Measurements from ENCODE around the gene VWF.

Gene VWF

GRCh38 chr12:5984873-5985272, 139.6 kb downstream of the VWF start:
- no peak for DNase-seq
- Histone ChIP-seq H3K9me3 (ENCODE audit: control insufficient read depth, low read length) (no peaks in the 10 kb centered on the region), H3K27me3 (ENCODE audit: control insufficient read depth in 1 of 2, insufficient read depth in 1 of 2, low read length in 2 of 2) (peaks cover 3 to 16% of the 10 kb centered on the region in 2 experiments), H3K9ac (ENCODE audit: low read length) (no peak overlapping the region), H3K14ac (ENCODE audit: low read length in 2 of 2) (no peak overlapping the region), H4K8ac (ENCODE audit: low read length) (no peak overlapping the region), H2BK120ac (ENCODE audit: low read depth, low read length) (no peak overlapping the region), H3K18ac (ENCODE audit: low read depth in 1 of 2, low read length in 2 of 2) (no peak overlapping the region), H3K4ac (ENCODE audit: low read depth in 1 of 2, low read length in 2 of 2) (no peak overlapping the region), H3K27ac (ENCODE audit: low read length, poor library complexity, severe bottlenecking) (no peak overlapping the region), H3K4me3 (ENCODE audit: insufficient read depth in 1 of 2, low read depth in 1 of 2, low read length in 2 of 2) (no peak overlapping the region), H2BK15ac (ENCODE audit: low read depth, poor library complexity, severe bottlenecking) (no peak overlapping the region), H3K4me1 (ENCODE audit: control insufficient read depth, insufficient read depth, low read depth, low read length) (peaks cover 4% of the 10 kb centered on the region), H2BK5ac (ENCODE audit: low read depth, low read length, poor library complexity, severe bottlenecking) (no peak overlapping the region), H2AFZ (ENCODE audit: low read depth, low read length) (no peak overlapping the region), H2AK5ac (ENCODE audit: low read length, severe bottlenecking) (no peak overlapping the region), H3K36me3 (ENCODE audit: control insufficient read depth in 1 of 2, insufficient read depth in 2 of 2, low read depth in 1 of 2, low read length in 2 of 2) (no peaks in the 10 kb centered on the region), H3K23ac (ENCODE audit: low read length in 2 of 2) (no peak overlapping the region), H3K79me1 (replicated peaks; ENCODE audit: low read length, poor library complexity, severe bottlenecking) (no peaks in the 10 kb centered on the region), H4K91ac (ENCODE audit: low read length) (no peak overlapping the region), H2BK12ac (ENCODE audit: low read length in 2 of 2) (no peak overlapping the region), H3K4me2 (ENCODE audit: low read length, poor library complexity, severe bottlenecking) (no peak overlapping the region)
- WGBS: 78% methylated on average over 9 of the region's 9 CpGs

GRCh38 chr12:5982106-5982505, 142.4 kb downstream of the VWF start:
- H3K4me1 ChIP-seq (ENCODE audit: control insufficient read depth, insufficient read depth, low read depth, low read length): peaks cover 1% of the 10 kb centered on the region
- H3K9me3 ChIP-seq (ENCODE audit: control insufficient read depth, low read length): no peaks in the 10 kb centered on the region
- no peak overlapping the region for H2AFZ ChIP-seq (ENCODE audit: low read depth, low read length)
- H3K23ac ChIP-seq (ENCODE audit: low read length in 2 of 2): no peak overlapping the region
- H3K4ac ChIP-seq (ENCODE audit: low read depth in 1 of 2, low read length in 2 of 2): no peak overlapping the region
- no peak overlapping the region for H3K4me3 ChIP-seq (ENCODE audit: insufficient read depth in 1 of 2, low read depth in 1 of 2, low read length in 2 of 2)
- H2AK5ac ChIP-seq (ENCODE audit: low read length, severe bottlenecking): no peak overlapping the region
- H2BK120ac ChIP-seq (ENCODE audit: low read depth, low read length): no peak overlapping the region
- no peak overlapping the region for H3K9ac ChIP-seq (ENCODE audit: low read length)
- no peak overlapping the region for H3K14ac ChIP-seq (ENCODE audit: low read length in 2 of 2)
- no peak overlapping the region for H2BK15ac ChIP-seq (ENCODE audit: low read depth, poor library complexity, severe bottlenecking)
- H3K79me1 ChIP-seq (replicated peaks; ENCODE audit: low read length, poor library complexity, severe bottlenecking): no peaks in the 10 kb centered on the region
- no peak overlapping the region for H4K8ac ChIP-seq (ENCODE audit: low read length)
- H3K4me2 ChIP-seq (ENCODE audit: low read length, poor library complexity, severe bottlenecking): no peak overlapping the region
- DNase-seq: no peak
- peaks cover 3 to 16% of the 10 kb centered on the region in 2 experiments for H3K27me3 ChIP-seq (ENCODE audit: control insufficient read depth in 1 of 2, insufficient read depth in 1 of 2, low read length in 2 of 2)
- no peaks in the 10 kb centered on the region for H3K36me3 ChIP-seq (ENCODE audit: control insufficient read depth in 1 of 2, insufficient read depth in 2 of 2, low read depth in 1 of 2, low read length in 2 of 2)
- no peak overlapping the region for H3K18ac ChIP-seq (ENCODE audit: low read depth in 1 of 2, low read length in 2 of 2)
- whole genome bisulfite sequencing: 65% methylated on average over 4 of the region's 4 CpGs
- no peak overlapping the region for H3K27ac ChIP-seq (ENCODE audit: low read length, poor library complexity, severe bottlenecking)
- no peak overlapping the region for H2BK5ac ChIP-seq (ENCODE audit: low read depth, low read length, poor library complexity, severe bottlenecking)
- H4K91ac ChIP-seq (ENCODE audit: low read length): no peak overlapping the region
- no peak overlapping the region for H2BK12ac ChIP-seq (ENCODE audit: low read length in 2 of 2)

- H3K23ac ChIP-seq (ENCODE audit: low read length in 2 of 2): no peak overlapping the region
- H2AFZ ChIP-seq (ENCODE audit: low read depth, low read length): no peak overlapping the region
- H3K27ac ChIP-seq (ENCODE audit: low read length, poor library complexity, severe bottlenecking): no peak overlapping the region
- no peak overlapping the region for H2BK5ac ChIP-seq (ENCODE audit: low read depth, low read length, poor library complexity, severe bottlenecking)
- 90% methylated on average over 2 of the region's 6 CpGs for WGBS
- no peak overlapping the region for H3K4me3 ChIP-seq (ENCODE audit: insufficient read depth in 1 of 2, low read depth in 1 of 2, low read length in 2 of 2)
- peaks cover 30 to 31% of the 10 kb centered on the region in 2 experiments for H3K27me3 ChIP-seq (ENCODE audit: control insufficient read depth in 1 of 2, insufficient read depth in 1 of 2, low read length in 2 of 2)
- DNase-seq: no peak
- no peak overlapping the region for H3K9ac ChIP-seq (ENCODE audit: low read length)
- H3K4me2 ChIP-seq (ENCODE audit: low read length, poor library complexity, severe bottlenecking): no peak overlapping the region
- no peaks in the 10 kb centered on the region for H3K4me1 ChIP-seq (ENCODE audit: control insufficient read depth, insufficient read depth, low read depth, low read length)
- H2BK12ac ChIP-seq (ENCODE audit: low read length in 2 of 2): no peak overlapping the region
- H3K14ac ChIP-seq (ENCODE audit: low read length in 2 of 2): no peak overlapping the region
- H3K36me3 ChIP-seq (ENCODE audit: control insufficient read depth in 1 of 2, insufficient read depth in 2 of 2, low read depth in 1 of 2, low read length in 2 of 2): no peaks in the 10 kb centered on the region
- no peak overlapping the region for H2BK15ac ChIP-seq (ENCODE audit: low read depth, poor library complexity, severe bottlenecking)
- H3K4ac ChIP-seq (ENCODE audit: low read depth in 1 of 2, low read length in 2 of 2): no peak overlapping the region
- H3K9me3 ChIP-seq (ENCODE audit: control insufficient read depth, low read length): no peaks in the 10 kb centered on the region
- H2BK120ac ChIP-seq (ENCODE audit: low read depth, low read length): no peak overlapping the region
- H4K91ac ChIP-seq (ENCODE audit: low read length): no peak overlapping the region
- H4K8ac ChIP-seq (ENCODE audit: low read length): no peak overlapping the region
- H3K18ac ChIP-seq (ENCODE audit: low read depth in 1 of 2, low read length in 2 of 2): no peak overlapping the region
- no peak overlapping the region for H2AK5ac ChIP-seq (ENCODE audit: low read length, severe bottlenecking)
- H3K79me1 ChIP-seq (replicated peaks; ENCODE audit: low read length, poor library complexity, severe bottlenecking): no peaks in the 10 kb centered on the region
These were observed 146.9 kb downstream of the VWF start for GRCh38 chr12:5977556-5977955.

- H3K23ac ChIP-seq (ENCODE audit: low read length in 2 of 2): no peak overlapping the region
- H2BK15ac ChIP-seq (ENCODE audit: low read depth, poor library complexity, severe bottlenecking): no peak overlapping the region
- H3K27ac ChIP-seq (ENCODE audit: low read length, poor library complexity, severe bottlenecking): no peak overlapping the region
- 80% methylated on average over 5 of the region's 6 CpGs for WGBS
- H3K27me3 ChIP-seq (ENCODE audit: control insufficient read depth in 1 of 2, insufficient read depth in 1 of 2, low read length in 2 of 2): peaks cover 33 to 39% of the 10 kb centered on the region in 2 experiments
- no peak overlapping the region for H3K14ac ChIP-seq (ENCODE audit: low read length in 2 of 2)
- no peaks in the 10 kb centered on the region for H3K9me3 ChIP-seq (ENCODE audit: control insufficient read depth, low read length)
- no peak overlapping the region for H2BK120ac ChIP-seq (ENCODE audit: low read depth, low read length)
- H3K36me3 ChIP-seq (ENCODE audit: control insufficient read depth in 1 of 2, insufficient read depth in 2 of 2, low read depth in 1 of 2, low read length in 2 of 2): no peaks in the 10 kb centered on the region
- no peak overlapping the region for H2AK5ac ChIP-seq (ENCODE audit: low read length, severe bottlenecking)
- H3K18ac ChIP-seq (ENCODE audit: low read depth in 1 of 2, low read length in 2 of 2): no peak overlapping the region
- H3K79me1 ChIP-seq (replicated peaks; ENCODE audit: low read length, poor library complexity, severe bottlenecking): no peaks in the 10 kb centered on the region
- no peak overlapping the region for H4K91ac ChIP-seq (ENCODE audit: low read length)
- H3K4me3 ChIP-seq (ENCODE audit: insufficient read depth in 1 of 2, low read depth in 1 of 2, low read length in 2 of 2): no peak overlapping the region
- H3K9ac ChIP-seq (ENCODE audit: low read length): no peak overlapping the region
- no peaks in the 10 kb centered on the region for H3K4me1 ChIP-seq (ENCODE audit: control insufficient read depth, insufficient read depth, low read depth, low read length)
- H2BK12ac ChIP-seq (ENCODE audit: low read length in 2 of 2): no peak overlapping the region
- no peak overlapping the region for H2AFZ ChIP-seq (ENCODE audit: low read depth, low read length)
- no peak for DNase-seq
- no peak overlapping the region for H4K8ac ChIP-seq (ENCODE audit: low read length)
- no peak overlapping the region for H3K4me2 ChIP-seq (ENCODE audit: low read length, poor library complexity, severe bottlenecking)
- H2BK5ac ChIP-seq (ENCODE audit: low read depth, low read length, poor library complexity, severe bottlenecking): no peak overlapping the region
- no peak overlapping the region for H3K4ac ChIP-seq (ENCODE audit: low read depth in 1 of 2, low read length in 2 of 2)
These were observed 147.8 kb downstream of the VWF start for GRCh38 chr12:5976711-5977110.

Data from mesenchymal stem cell (in vitro differentiated cells and primary cell).